ENCODE results near the gene HMHB1. TPM values are rescaled to one million over a fixed set of nuclear protein-coding genes. Genes with fewer than 3 reads are reported as not detected.

HMHB1 gene
- total and polyA plus RNA-seq, 9 of the 15 experiments (the other 6 are each of a cell fraction or from before 2014, with no cell fraction given) = not detected

DNA sequence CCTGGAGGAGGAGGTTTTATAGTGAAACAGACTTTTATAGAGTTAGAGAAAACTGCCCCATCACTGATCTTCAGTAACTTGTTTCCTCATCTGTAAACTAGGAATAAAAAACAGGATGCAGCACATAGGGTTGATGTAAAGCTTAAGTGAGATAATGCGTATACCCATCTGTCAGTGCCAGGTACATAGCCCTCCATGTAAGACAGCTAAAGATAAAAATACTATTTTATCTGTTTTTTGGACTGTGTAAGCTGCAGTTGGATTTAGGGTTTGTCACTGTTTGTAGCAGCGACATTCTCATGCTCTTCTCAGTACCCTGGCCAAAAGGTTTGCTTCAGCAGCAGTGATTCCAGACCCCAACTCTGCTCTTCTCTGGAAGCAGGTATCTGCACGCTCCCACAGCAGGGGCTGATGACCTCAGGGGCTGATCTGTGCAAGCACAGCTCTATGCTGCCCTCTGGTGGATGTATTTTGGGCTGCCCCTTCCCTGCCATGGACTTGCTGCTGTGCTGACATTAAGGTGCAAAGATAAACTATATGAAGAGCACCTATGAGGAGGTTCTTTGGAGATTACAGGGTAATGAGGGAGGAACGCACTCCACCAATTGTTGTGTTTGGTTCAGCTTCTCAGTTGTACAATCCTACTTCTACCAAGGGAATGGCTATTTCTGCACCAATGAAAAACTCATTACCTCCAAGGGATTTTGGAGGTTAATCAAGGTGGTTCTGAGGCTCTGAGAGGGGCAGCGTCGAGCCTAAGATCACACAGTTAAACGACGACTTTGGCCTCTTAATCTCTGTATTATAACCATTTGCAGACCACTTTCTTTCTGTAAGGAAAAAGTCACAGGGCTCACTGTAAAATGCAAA, 13.1 kb downstream of the HMHB1 start (continued):
- TF ChIP-seq, protein P1, sequence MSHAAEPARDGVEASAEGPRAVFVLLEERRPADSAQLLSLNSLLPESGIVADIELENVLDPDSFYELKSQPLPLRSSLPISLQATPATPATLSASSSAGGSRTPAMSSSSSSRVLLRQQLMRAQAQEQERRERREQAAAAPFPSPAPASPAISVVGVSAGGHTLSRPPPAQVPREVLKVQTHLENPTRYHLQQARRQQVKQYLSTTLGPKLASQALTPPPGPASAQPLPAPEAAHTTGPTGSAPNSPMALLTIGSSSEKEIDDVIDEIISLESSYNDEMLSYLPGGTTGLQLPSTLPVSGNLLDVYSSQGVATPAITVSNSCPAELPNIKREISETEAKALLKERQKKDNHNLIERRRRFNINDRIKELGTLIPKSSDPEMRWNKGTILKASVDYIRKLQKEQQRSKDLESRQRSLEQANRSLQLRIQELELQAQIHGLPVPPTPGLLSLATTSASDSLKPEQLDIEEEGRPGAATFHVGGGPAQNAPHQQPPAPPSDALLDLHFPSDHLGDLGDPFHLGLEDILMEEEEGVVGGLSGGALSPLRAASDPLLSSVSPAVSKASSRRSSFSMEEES (CRISPR knock-in tag; IDR thresholded peaks at IDR 0.05) = no peak
- TF ChIP-seq ZNF717 (CRISPR knock-in tag; IDR thresholded peaks at IDR 0.05) = no peak
- TF ChIP-seq, protein P2, sequence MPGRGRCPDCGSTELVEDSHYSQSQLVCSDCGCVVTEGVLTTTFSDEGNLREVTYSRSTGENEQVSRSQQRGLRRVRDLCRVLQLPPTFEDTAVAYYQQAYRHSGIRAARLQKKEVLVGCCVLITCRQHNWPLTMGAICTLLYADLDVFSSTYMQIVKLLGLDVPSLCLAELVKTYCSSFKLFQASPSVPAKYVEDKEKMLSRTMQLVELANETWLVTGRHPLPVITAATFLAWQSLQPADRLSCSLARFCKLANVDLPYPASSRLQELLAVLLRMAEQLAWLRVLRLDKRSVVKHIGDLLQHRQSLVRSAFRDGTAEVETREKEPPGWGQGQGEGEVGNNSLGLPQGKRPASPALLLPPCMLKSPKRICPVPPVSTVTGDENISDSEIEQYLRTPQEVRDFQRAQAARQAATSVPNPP (IDR thresholded peaks at IDR 0.05; ENCODE audit: borderline replicate concordance, insufficient read depth, insufficient read length) = no peak
- TF ChIP-seq NR2C2 (CRISPR knock-in tag; IDR thresholded peaks at IDR 0.05) = no peak
- TF ChIP-seq NR2C2 (tag; IDR thresholded peaks at IDR 0.05) = no peak
- TF ChIP-seq ZNF561 (CRISPR knock-in tag; conservative IDR thresholded peaks at IDR 0.05) = no peak
- TF ChIP-seq ZNF3 (CRISPR knock-in tag; IDR thresholded peaks at IDR 0.05) = no peak
- TF ChIP-seq ZC3H4 (CRISPR knock-in tag; IDR thresholded peaks at IDR 0.05; ENCODE audit: borderline replicate concordance) = no peak
- TF ChIP-seq, protein P3, sequence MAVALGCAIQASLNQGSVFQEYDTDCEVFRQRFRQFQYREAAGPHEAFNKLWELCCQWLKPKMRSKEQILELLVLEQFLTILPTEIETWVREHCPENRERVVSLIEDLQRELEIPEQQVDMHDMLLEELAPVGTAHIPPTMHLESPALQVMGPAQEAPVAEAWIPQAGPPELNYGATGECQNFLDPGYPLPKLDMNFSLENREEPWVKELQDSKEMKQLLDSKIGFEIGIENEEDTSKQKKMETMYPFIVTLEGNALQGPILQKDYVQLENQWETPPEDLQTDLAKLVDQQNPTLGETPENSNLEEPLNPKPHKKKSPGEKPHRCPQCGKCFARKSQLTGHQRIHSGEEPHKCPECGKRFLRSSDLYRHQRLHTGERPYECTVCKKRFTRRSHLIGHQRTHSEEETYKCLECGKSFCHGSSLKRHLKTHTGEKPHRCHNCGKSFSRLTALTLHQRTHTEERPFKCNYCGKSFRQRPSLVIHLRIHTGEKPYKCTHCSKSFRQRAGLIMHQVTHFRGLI (CRISPR knock-in tag; IDR thresholded peaks at IDR 0.05) = no peak
- TF ChIP-seq, protein P4, sequence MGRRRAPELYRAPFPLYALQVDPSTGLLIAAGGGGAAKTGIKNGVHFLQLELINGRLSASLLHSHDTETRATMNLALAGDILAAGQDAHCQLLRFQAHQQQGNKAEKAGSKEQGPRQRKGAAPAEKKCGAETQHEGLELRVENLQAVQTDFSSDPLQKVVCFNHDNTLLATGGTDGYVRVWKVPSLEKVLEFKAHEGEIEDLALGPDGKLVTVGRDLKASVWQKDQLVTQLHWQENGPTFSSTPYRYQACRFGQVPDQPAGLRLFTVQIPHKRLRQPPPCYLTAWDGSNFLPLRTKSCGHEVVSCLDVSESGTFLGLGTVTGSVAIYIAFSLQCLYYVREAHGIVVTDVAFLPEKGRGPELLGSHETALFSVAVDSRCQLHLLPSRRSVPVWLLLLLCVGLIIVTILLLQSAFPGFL (CRISPR knock-in tag; IDR thresholded peaks at IDR 0.05) = no peak
- TF ChIP-seq, protein P5, sequence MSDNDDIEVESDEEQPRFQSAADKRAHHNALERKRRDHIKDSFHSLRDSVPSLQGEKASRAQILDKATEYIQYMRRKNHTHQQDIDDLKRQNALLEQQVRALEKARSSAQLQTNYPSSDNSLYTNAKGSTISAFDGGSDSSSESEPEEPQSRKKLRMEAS (CRISPR knock-in tag; IDR thresholded peaks at IDR 0.05) = no peak
- TF ChIP-seq CC2D1A (IDR thresholded peaks at IDR 0.05) = peak; percentile 63; the same call in 1 of the 2 replicates
- no peak for TF ChIP-seq POLR2H (tag; IDR thresholded peaks at IDR 0.05; ENCODE audit: low read depth)
- 0 out of 2 replicates have a peak, but pooled peaks have one; percentile 28 for TF ChIP-seq CREM (IDR thresholded peaks at IDR 0.05; ENCODE audit: low read depth)
- TF ChIP-seq, protein P6, sequence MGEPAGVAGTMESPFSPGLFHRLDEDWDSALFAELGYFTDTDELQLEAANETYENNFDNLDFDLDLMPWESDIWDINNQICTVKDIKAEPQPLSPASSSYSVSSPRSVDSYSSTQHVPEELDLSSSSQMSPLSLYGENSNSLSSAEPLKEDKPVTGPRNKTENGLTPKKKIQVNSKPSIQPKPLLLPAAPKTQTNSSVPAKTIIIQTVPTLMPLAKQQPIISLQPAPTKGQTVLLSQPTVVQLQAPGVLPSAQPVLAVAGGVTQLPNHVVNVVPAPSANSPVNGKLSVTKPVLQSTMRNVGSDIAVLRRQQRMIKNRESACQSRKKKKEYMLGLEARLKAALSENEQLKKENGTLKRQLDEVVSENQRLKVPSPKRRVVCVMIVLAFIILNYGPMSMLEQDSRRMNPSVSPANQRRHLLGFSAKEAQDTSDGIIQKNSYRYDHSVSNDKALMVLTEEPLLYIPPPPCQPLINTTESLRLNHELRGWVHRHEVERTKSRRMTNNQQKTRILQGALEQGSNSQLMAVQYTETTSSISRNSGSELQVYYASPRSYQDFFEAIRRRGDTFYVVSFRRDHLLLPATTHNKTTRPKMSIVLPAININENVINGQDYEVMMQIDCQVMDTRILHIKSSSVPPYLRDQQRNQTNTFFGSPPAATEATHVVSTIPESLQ (CRISPR knock-in tag; IDR thresholded peaks at IDR 0.05) = no peak
- no peak for TF ChIP-seq STAT5B (CRISPR knock-in tag; IDR thresholded peaks at IDR 0.05)
- no peak for TF ChIP-seq NCOA4 (IDR thresholded peaks at IDR 0.05; ENCODE audit: partially characterized antibody)
- TF ChIP-seq, protein P7, sequence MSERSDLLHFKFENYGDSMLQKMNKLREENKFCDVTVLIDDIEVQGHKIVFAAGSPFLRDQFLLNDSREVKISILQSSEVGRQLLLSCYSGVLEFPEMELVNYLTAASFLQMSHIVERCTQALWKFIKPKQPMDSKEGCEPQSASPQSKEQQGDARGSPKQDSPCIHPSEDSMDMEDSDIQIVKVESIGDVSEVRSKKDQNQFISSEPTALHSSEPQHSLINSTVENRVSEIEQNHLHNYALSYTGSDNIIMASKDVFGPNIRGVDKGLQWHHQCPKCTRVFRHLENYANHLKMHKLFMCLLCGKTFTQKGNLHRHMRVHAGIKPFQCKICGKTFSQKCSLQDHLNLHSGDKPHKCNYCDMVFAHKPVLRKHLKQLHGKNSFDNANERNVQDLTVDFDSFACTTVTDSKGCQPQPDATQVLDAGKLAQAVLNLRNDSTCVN (CRISPR knock-in tag; IDR thresholded peaks at IDR 0.05) = no peak

Data from K562 (cell line).